Activated T-helper 1 cell treated with anti-CD3 and anti-CD28 coated beads, Interleukin-12 subunit alpha, Interleukin-12 subunit beta, Interleukin-2, Interleukin-4 antibody, amounts not matched to agents 30 ng/mL and 10 ng/mL and 1 ng/mL, durations not matched to agents 14 hours and 24 hours and 36 hours (primary cell): ENCODE measurements around the gene GRM6. TPM values are rescaled to one million over a fixed set of nuclear protein-coding genes. Genes with fewer than 3 reads are reported as not detected.

ENCODE experiments used
- DNase-seq: peaks from one replicate; pipeline ENCODE4 v3.0.0; 2021; ENCODE audit warnings: low spot score
- H3K27ac Mint-ChIP-seq: one replicate; pipeline ENCODE4 v1.8.0; 2021; ENCODE audit warnings: mild to moderate bottlenecking, mixed read lengths
- H3K27me3 Mint-ChIP-seq: one replicate; pipeline ENCODE4 v1.8.0; 2022; ENCODE audit warnings: mild to moderate bottlenecking, moderate library complexity, mixed read lengths; ENCODE audit not compliant: insufficient read depth
- H3K36me3 Mint-ChIP-seq: one replicate; pipeline ENCODE4 v1.8.0; 2021; ENCODE audit warnings: low read depth, mixed read lengths
- H3K4me1 Mint-ChIP-seq: one replicate; pipeline ENCODE4 v1.8.0; 2021; ENCODE audit warnings: low read depth, mixed read lengths
- H3K4me3 Mint-ChIP-seq: one replicate; pipeline ENCODE4 v1.8.0; 2021; ENCODE audit warnings: mild to moderate bottlenecking, moderate library complexity, mixed read lengths
- H3K9me3 Mint-ChIP-seq: one replicate; pipeline ENCODE4 v1.8.0; 2021; ENCODE audit warnings: mixed read lengths
- intact Hi-C: fragments of 100-400 bp; cut with micrococcal nuclease; formaldehyde crosslinking; loops from one replicate; pipeline ENCODE4 v1.15.1; 2024
- total RNA-seq: library from RNA; stranded (reverse); gene quantifications from 2 replicates; pipeline ENCODE4 v1.2.3, GENCODE V29; 2022

The GRM6 gene
- total RNA-seq, 1 donor from 2014 or later = not detected

DNA sequence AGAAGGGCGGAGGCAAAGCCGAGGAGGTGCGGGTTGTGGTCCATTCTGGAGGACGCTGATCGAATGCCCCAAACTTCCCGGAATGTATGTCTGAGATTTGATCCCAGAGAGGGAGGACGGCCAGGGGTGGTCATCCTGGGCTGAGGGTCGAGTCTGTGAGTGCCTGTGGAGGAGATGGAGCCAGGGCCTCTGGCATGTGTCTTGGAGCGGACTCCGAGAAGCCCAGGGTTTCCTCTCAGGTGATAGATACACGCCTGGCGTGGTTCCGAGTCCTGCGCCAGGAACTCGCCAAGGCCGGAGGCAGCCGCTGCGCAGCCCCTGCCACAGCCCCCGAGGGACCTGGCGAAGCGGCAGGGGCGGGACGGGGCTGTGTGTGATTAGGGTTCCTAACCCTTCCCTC, 53.8 kb downstream of the GRM6 start:
- no peak for DNase-seq
- Mint-ChIP-seq H3K27ac (no peak overlapping the region), H3K4me1 (no peaks in the 10 kb centered on the region), H3K9me3 (peaks cover 79% of the 10 kb centered on the region), H3K27me3 (no peaks in the 10 kb centered on the region), H3K4me3 (no peak overlapping the region), H3K36me3 (no peaks in the 10 kb centered on the region)
- intact Hi-C loops = no loop called here

DNA sequence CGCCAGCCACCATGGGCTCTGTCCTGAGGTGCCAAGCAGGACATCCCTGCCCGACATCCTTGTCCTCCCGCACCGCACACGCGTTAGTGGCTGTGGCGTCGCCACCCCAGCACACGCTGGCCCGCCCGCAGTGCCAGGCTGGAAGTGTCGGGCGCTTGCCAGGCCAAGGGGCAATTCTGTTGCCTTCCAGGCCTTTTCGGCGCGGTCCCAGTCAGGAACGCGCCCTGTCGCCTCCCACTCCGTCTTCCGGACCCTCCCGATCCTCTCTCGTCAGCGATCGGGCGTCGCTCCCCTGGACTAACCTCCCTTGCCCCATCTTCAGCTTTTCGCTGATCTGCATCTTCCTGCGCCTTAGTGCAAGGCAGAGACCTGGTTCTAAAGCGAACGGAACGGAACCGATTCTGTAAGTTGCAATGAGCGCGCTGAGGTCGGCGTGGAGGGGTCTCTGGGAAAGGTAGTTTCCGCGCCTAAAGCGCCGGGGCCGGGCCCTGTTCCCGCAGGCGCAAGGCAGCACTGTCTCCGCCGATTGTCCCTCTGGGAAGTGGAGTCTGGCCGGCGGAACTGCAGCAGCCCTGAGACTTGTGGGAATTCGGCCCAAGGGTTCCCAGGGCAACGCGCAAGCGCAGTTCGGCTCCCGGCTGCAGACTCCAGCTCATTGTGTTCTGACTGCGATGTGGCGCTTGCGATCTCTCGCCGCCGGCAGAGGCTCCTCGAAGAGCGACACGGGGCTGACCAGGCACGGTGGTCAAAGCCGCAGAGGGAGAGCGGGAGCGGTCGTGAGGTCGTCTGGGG, 54.4 kb downstream of the GRM6 start, which contains the start of gene ZNF454:
Gene ZNF454, plus strand, starts transcription at position 630 of the 792 bp plus-strand sequence. CDS start 1,594 bp downstream, outside the sequence.
- H3K4me1 Mint-ChIP-seq = no peaks in the 10 kb centered on the region
- no peak for DNase-seq
- H3K36me3 Mint-ChIP-seq = no peaks in the 10 kb centered on the region
- H3K27me3 Mint-ChIP-seq = no peaks in the 10 kb centered on the region
- H3K27ac Mint-ChIP-seq = no peak within 1 kb of the TSS
- intact Hi-C loops = no loop called here
- no peak within 1 kb of the TSS for H3K4me3 Mint-ChIP-seq
- H3K9me3 Mint-ChIP-seq = peaks cover 79% of the 10 kb centered on the region

DNA sequence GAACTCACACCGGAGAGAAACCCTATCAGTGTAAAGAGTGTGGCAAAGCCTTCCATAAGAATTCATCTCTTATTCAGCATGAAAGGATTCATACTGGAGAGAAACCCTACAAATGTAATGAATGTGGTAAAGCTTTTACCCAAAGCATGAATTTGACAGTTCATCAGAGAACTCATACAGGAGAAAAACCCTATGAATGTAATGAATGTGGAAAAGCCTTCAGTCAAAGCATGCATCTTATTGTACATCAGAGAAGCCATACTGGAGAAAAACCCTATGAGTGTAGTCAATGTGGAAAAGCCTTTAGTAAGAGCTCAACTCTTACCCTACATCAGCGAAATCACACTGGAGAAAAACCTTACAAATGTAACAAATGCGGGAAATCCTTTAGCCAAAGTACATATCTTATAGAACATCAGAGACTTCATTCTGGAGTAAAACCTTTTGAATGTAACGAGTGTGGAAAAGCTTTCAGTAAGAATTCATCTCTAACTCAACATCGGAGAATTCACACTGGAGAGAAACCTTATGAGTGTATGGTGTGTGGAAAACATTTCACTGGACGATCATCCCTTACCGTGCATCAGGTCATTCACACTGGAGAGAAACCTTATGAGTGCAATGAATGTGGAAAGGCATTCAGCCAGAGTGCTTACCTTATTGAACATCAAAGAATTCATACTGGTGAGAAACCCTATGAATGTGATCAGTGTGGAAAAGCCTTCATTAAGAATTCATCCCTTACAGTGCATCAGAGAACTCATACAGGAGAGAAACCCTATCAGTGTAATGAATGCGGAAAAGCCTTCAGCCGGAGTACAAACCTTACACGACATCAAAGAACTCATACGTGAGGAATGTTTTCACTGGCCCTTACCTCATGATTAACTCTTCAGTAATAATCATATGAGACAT, 63.0 kb downstream of the GRM6 start:
- no peak for DNase-seq
- intact Hi-C loops = no loop called here
- H3K27ac Mint-ChIP-seq = no peak overlapping the region
- H3K27me3 Mint-ChIP-seq = no peaks in the 10 kb centered on the region
- peaks cover 5% of the 10 kb centered on the region for H3K36me3 Mint-ChIP-seq
- H3K9me3 Mint-ChIP-seq = peaks cover 90% of the 10 kb centered on the region
- no peaks in the 10 kb centered on the region for H3K4me1 Mint-ChIP-seq
- no peak overlapping the region for H3K4me3 Mint-ChIP-seq

Other genes starting within 250 kb of the GRM6 start
- gene ZNF354B, start 135.4 kb downstream of the GRM6 start, total RNA-seq = 15.2 and 15.3 TPM in 2 replicates
- 0.07 and 0.41 TPM in 2 replicates for gene ZFP2, start 99.4 kb downstream of the GRM6 start, total RNA-seq
- gene ZNF454, start 54.1 kb downstream of the GRM6 start, total RNA-seq = not detected in 2 replicates
- gene ZNF879, start 28.5 kb upstream of the GRM6 start, total RNA-seq = 2.2 and 4.2 TPM in 2 replicates
- 3.5 and 4.1 TPM in 2 replicates for gene ZNF354C, start 65.1 kb upstream of the GRM6 start, total RNA-seq